Measurements from ENCODE around the gene SCLY.

- TF ChIP-seq GATA2 (IDR thresholded peaks at IDR 0.05; ENCODE audit: low read depth, low read length): no peak
- TF ChIP-seq GATA3 (IDR thresholded peaks at IDR 0.05; ENCODE audit: low read depth, low read length): no peak
Observed at GRCh38 chr2:238140040-238140439, 79.2 kb downstream of the SCLY start.

All from SH-SY5Y (cell line).